Measurements from ENCODE around the gene CLASP1. TPM values are rescaled to one million over a fixed set of nuclear protein-coding genes. Genes with fewer than 3 reads are reported as not detected.

Gene CLASP1
- total RNA-seq, 3 donors from 2014 or later: 30.0 to 64.6 (median 35.1) TPM

GRCh38 chr2:121638333-121638732, 10.9 kb downstream of the CLASP1 start:
- TF ChIP-seq, protein P1, sequence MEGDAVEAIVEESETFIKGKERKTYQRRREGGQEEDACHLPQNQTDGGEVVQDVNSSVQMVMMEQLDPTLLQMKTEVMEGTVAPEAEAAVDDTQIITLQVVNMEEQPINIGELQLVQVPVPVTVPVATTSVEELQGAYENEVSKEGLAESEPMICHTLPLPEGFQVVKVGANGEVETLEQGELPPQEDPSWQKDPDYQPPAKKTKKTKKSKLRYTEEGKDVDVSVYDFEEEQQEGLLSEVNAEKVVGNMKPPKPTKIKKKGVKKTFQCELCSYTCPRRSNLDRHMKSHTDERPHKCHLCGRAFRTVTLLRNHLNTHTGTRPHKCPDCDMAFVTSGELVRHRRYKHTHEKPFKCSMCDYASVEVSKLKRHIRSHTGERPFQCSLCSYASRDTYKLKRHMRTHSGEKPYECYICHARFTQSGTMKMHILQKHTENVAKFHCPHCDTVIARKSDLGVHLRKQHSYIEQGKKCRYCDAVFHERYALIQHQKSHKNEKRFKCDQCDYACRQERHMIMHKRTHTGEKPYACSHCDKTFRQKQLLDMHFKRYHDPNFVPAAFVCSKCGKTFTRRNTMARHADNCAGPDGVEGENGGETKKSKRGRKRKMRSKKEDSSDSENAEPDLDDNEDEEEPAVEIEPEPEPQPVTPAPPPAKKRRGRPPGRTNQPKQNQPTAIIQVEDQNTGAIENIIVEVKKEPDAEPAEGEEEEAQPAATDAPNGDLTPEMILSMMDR (IDR thresholded peaks at IDR 0.05): no peak
- Histone ChIP-seq H3K9me3 (no peaks in the 10 kb centered on the region), H3K4me3 (no peak overlapping the region), H3K36me3 (ENCODE audit: low read depth) (no peaks in the 10 kb centered on the region), H3K4me1 (ENCODE audit: low read depth) (peaks cover 8% of the 10 kb centered on the region)
- intact Hi-C loops (cut with DNase I, micrococcal nuclease): no loop called here
- ATAC-seq (no peak), DNase-seq (no peak)

GRCh38 chr2:121635371-121635770, 13.9 kb downstream of the CLASP1 start:
- Histone ChIP-seq H3K4me1 (ENCODE audit: low read depth) (peaks cover 8% of the 10 kb centered on the region), H3K36me3 (ENCODE audit: low read depth) (no peaks in the 10 kb centered on the region), H3K4me3 (no peak overlapping the region), H3K9me3 (no peaks in the 10 kb centered on the region)
- ATAC-seq: no peak
- intact Hi-C loops (cut with DNase I, micrococcal nuclease): no loop called here
- no peak for DNase-seq
- TF ChIP-seq, protein P1 (IDR thresholded peaks at IDR 0.05): no peak

DNA sequence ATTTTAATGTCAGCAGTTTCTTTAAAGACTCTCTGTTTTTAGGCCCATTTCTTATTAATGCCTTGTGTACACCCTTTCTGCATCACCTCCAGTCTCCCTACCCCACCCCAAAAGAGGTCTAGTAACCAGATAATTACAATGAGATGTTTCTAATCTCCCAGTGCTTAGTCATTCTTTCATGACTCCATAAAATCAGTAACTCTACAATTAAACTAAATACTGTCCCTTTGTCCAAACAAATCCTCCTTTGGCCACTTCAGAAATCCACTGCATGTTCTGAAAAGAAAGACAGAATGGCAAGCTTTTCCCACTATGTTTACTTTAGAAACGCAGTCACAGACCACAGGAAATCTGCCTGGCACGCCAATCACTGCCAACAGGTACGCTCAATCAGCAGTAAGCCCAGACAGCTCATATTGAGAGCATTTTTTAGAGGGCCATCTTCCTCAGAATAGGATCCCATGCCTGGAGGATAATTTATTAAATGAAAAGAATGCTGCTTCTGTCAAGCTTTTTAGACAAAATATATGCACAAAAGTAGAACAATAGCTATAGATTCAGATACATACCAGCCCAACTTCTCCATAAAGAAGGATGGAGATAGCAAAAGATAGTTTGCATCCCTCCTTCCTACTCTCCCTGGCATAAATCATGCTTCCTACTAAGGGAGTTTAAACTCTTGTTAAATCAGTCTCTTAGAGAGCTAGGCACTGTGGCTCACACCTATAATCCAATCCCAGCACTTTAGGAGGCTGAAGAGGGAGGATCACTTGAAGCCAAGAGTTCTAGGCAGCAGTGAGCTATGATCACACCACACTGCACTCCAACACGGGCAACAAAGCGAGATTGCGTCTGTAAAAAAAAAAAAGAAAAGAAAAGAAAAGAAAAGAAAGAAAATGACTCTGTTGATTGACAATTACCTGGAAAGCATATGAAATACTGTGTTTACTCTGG, 14.6 kb downstream of the CLASP1 start:
- no peak for DNase-seq
- no peak for ATAC-seq
- peaks cover 8% of the 10 kb centered on the region for H3K4me1 ChIP-seq (ENCODE audit: low read depth)
- H3K4me3 ChIP-seq: no peak overlapping the region
- H3K36me3 ChIP-seq (ENCODE audit: low read depth): no peaks in the 10 kb centered on the region
- TF ChIP-seq, protein P1 (IDR thresholded peaks at IDR 0.05): no peak
- no peaks in the 10 kb centered on the region for H3K9me3 ChIP-seq
- intact Hi-C loops (cut with DNase I, micrococcal nuclease): no loop called here

DNA sequence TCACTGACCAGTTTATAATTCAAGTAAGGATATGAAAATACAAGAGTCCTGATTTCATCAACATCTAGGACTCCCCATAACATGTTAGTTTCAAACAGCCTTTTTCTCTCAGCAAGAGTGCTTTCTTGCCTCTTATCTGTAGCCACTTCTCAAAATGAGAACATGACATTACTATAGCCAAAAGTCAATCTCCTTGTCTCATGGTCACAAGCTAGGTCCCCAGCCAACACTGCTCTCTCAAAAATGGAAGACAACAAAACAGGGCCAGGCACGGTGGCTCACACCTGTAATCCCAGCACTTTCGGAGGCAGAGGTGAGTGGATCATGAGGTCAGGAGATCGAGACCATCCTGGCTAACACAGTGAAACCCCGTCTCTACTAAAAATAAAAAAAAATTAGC, 15.8 kb downstream of the CLASP1 start:
- Histone ChIP-seq H3K4me1 (ENCODE audit: low read depth) (peaks cover 8% of the 10 kb centered on the region), H3K4me3 (no peak overlapping the region), H3K9me3 (no peaks in the 10 kb centered on the region), H3K36me3 (ENCODE audit: low read depth) (no peaks in the 10 kb centered on the region)
- no peak for DNase-seq
- intact Hi-C loops (cut with DNase I, micrococcal nuclease): no loop called here
- TF ChIP-seq, protein P1 (IDR thresholded peaks at IDR 0.05): no peak
- ATAC-seq: no peak

DNA sequence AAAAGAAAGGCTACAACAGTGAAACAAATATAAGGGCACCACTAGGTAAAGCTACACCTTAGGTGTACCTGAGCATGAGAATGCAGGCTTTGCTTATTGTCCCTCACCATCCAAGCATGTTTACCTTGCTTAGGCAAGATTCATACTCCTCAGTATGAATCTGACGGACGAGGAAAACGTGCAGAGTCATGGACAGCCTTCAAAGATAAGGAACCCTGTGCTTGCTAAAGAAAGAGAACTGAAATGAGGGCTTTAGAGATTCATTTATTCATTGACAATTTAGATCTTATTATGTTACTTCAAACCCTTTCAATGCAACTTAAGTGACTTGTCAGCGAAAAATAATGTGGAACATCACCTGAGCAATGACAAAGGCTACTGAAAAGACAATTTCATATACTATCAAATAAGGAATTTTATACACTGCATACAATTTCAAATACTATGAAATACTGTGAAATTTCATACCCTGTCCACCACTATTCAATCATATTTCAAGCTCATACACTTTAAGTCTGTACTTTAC, 21.7 kb downstream of the CLASP1 start:
- H3K4me3 ChIP-seq: no peak overlapping the region
- TF ChIP-seq, protein P1 (IDR thresholded peaks at IDR 0.05): no peak
- no peak for DNase-seq
- intact Hi-C loops (cut with DNase I, micrococcal nuclease): no loop called here
- no peaks in the 10 kb centered on the region for H3K36me3 ChIP-seq (ENCODE audit: low read depth)
- H3K4me1 ChIP-seq (ENCODE audit: low read depth): no peaks in the 10 kb centered on the region
- H3K9me3 ChIP-seq: no peaks in the 10 kb centered on the region
- no peak for ATAC-seq
